HEK293 (cell line): ENCODE results near the gene PHYKPL.

ENCODE experiments used
- ZNF76 ChIP-seq: fragments of 450-650 bp; formaldehyde crosslinking; IDR thresholded peaks from 2 replicates; pipeline ENCODE4; 2016; ENCODE audit warnings: low read depth, missing biosample characterization, missing genetic modification characterization, borderline replicate concordance
- ZSCAN16 ChIP-seq: fragments of 450-650 bp; formaldehyde crosslinking; IDR thresholded peaks from 2 replicates; pipeline ENCODE4 v1.5.1; 2016; ENCODE audit warnings: missing biosample characterization, missing genetic modification characterization
- TF ChIP-seq, protein P1 (sequence below): fragments of 450-650 bp; formaldehyde crosslinking; IDR thresholded peaks from 2 replicates; pipeline ENCODE4 v1.5.1; 2016; ENCODE audit warnings: missing biosample characterization, missing genetic modification characterization
- TF ChIP-seq, protein P2 (sequence below): sonication (generic); formaldehyde crosslinking; IDR thresholded peaks from 2 replicates; pipeline ENCODE4 v1.8.1; 2022; ENCODE audit warnings: mild to moderate bottlenecking, moderate library complexity, missing genetic modification reagents

DNA sequence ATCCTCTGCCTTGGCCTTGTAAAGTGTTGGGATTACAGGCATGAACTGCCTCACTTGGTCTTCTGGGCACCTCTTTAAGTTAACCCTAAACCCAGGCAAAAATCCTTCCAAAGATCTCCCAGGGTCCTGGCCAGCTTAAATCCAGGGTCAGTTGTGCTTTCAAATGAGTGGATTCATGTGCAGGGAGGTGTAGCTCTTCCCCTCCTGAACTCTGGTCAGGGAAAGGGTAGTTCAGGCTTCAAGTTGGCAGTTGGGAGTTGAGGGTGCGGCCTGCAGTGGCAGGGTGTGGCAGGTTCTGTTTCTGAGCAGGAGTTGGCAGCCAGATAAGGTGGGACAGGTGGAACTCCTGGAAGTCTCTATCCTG, 24.7 kb downstream of the PHYKPL start:
- no peak for TF ChIP-seq ZNF76 (tag by site-specific recombination)
- no peak for TF ChIP-seq ZSCAN16 (tag by site-specific recombination)
- TF ChIP-seq, protein P1, sequence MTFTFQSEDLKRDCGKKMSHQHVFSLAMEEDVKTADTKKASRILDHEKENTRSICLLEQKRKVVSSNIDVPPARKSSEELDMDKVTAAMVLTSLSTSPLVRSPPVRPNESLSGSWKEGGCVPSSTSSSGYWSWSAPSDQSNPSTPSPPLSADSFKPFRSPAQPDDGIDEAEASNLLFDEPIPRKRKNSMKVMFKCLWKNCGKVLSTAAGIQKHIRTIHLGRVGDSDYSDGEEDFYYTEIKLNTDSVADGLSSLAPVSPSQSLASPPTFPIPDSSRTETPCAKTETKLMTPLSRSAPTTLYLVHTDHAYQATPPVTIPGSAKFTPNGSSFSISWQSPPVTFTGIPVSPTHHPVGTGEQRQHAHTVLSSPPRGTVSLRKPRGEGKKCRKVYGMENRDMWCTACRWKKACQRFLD: no peak
- TF ChIP-seq, protein P2, sequence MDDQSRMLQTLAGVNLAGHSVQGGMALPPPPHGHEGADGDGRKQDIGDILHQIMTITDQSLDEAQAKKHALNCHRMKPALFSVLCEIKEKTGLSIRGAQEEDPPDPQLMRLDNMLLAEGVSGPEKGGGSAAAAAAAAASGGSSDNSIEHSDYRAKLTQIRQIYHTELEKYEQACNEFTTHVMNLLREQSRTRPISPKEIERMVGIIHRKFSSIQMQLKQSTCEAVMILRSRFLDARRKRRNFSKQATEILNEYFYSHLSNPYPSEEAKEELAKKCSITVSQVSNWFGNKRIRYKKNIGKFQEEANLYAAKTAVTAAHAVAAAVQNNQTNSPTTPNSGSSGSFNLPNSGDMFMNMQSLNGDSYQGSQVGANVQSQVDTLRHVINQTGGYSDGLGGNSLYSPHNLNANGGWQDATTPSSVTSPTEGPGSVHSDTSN (CRISPR knock-in tag): no peak
